Endothelial cell of umbilical vein (primary cell): ENCODE data around the gene MAP2K7. TPM values are rescaled to one million over a fixed set of nuclear protein-coding genes. Genes with fewer than 3 reads are reported as not detected.

Experiments
- BruUV-seq: library from RNA; stranded (reverse); fragments of 400-500 nt; replicated peaks from 2 replicates; lab custom pipeline; 2021; lab: Mats Ljungman, UMichigan
- CTCF ChIA-PET: fragments of 300-600, 350-600 bp; sonication (Branson Sonifier 250); formaldehyde crosslinking; loops from one replicate; lab custom pipeline; 2021; ENCODE audit warnings: antibody characterized with exemption, inconsistent platforms; lab: Charles Lee
- POLR2A ChIA-PET: fragments of 300-600, 350-600 bp; sonication (Branson Sonifier 250); formaldehyde crosslinking; loops from one replicate; lab custom pipeline; 2021; ENCODE audit warnings: antibody characterized with exemption, inconsistent platforms; lab: Charles Lee
- DNase-seq: peaks from one replicate; pipeline ENCODE4 v3.0.0-alpha.2; 2011; ENCODE audit warnings: low read depth, low spot score
- FAIRE-seq: peaks from 2 replicates; lab custom pipeline; 2011; peaks lifted over from hg19 to GRCh38; lab: Jason Lieb, UNC
- H2AFZ ChIP-seq: 2 replicates; pipeline ENCODE4 v1.6.0; 2012; ENCODE audit warnings: low read depth, low read length, control low read depth, inconsistent platforms
- H3K27ac ChIP-seq: 2 replicates; pipeline ENCODE4 v1.5.1; 2011; ENCODE audit warnings: low read depth, mild to moderate bottlenecking, control low read depth, low read length, moderate library complexity; ENCODE audit not compliant: insufficient read depth
- H3K27me3 ChIP-seq, 2 experiments: 2 replicates each; pipeline versions ENCODE4 v1.6.0 to v1.6.1; 2011; ENCODE audit warnings: low read length in 2 of 2, mixed read lengths in 1 of 2; ENCODE audit not compliant: control insufficient read depth in 2 of 2, insufficient read depth in 2 of 2
- H3K36me3 ChIP-seq, 2 experiments: 2 replicates in 1 of 2; 3 replicates in 1 of 2; pipeline ENCODE4 v1.5.1; 2011; ENCODE audit warnings: low read length in 2 of 2, mild to moderate bottlenecking in 1 of 2, moderate library complexity in 1 of 2; ENCODE audit not compliant: control insufficient read depth in 2 of 2, insufficient read depth in 2 of 2; ENCODE audit errors: extremely low read depth in 1 of 2
- H3K4me1 ChIP-seq: 3 replicates; pipeline ENCODE4 v1.5.1; 2011; ENCODE audit warnings: mild to moderate bottlenecking, low read length; ENCODE audit not compliant: control insufficient read depth, insufficient read depth; ENCODE audit errors: extremely low read depth
- H3K4me2 ChIP-seq: 2 replicates; pipeline ENCODE4 v1.6.1; 2011; ENCODE audit warnings: low read length, control low read depth, mixed read lengths; ENCODE audit not compliant: insufficient read depth
- H3K4me3 ChIP-seq, 3 experiments: fragments of 200-600 bp in 1 of 3; sonication (generic), shearing (Covaris generic) in 1 of 3; replicated peaks in 1 of 3; 2 replicates each; pipeline ENCODE4 v1.5.1; 2011 to 2016; ENCODE audit warnings: control low read depth in 3 of 3, low read length in 3 of 3, mild to moderate bottlenecking in 2 of 3, inconsistent platforms in 1 of 3, low read depth in 1 of 3, moderate library complexity in 1 of 3; ENCODE audit not compliant: insufficient read depth in 1 of 3
- H3K79me2 ChIP-seq: 2 replicates; pipeline ENCODE4 v1.6.0; 2012; ENCODE audit warnings: low read length, inconsistent platforms; ENCODE audit not compliant: control insufficient read depth, insufficient read depth
- H3K9ac ChIP-seq: replicated peaks from 2 replicates; pipeline ENCODE3; 2011; ENCODE audit warnings: low read length, control low read depth; ENCODE audit not compliant: insufficient read depth; ENCODE audit errors: extremely low read depth
- H3K9me1 ChIP-seq: replicated peaks from 3 replicates; pipeline ENCODE4 v1.6.0; 2011; ENCODE audit warnings: mild to moderate bottlenecking, low read length; ENCODE audit not compliant: control insufficient read depth, insufficient read depth; ENCODE audit errors: extremely low read depth
- H3K9me3 ChIP-seq: replicated peaks from 2 replicates; pipeline ENCODE4 v1.5.1; 2012; ENCODE audit warnings: low read length, inconsistent platforms; ENCODE audit not compliant: control insufficient read depth, insufficient read depth
- H4K20me1 ChIP-seq: replicated peaks from 2 replicates; pipeline ENCODE3; 2011; ENCODE audit warnings: mild to moderate bottlenecking, low read length; ENCODE audit not compliant: control insufficient read depth, insufficient read depth; ENCODE audit errors: extremely low read depth
- EZH2 ChIP-seq: IDR thresholded peaks from 2 replicates; pipeline ENCODE4 v1.6.1; 2012; ENCODE audit warnings: borderline replicate concordance, low read depth, mild to moderate bottlenecking, moderate library complexity, low read length, inconsistent platforms; ENCODE audit not compliant: severe bottlenecking
- FOS ChIP-seq: IDR thresholded peaks from 2 replicates; pipeline ENCODE4 v1.6.1; 2011; ENCODE audit warnings: mild to moderate bottlenecking, low read length, moderate library complexity, borderline replicate concordance; ENCODE audit not compliant: insufficient read depth
- MYC ChIP-seq: IDR thresholded peaks from one replicate; pipeline ENCODE4 v1.6.1; 2011; ENCODE audit warnings: mild to moderate bottlenecking, low read depth, low read length
- POLR2A ChIP-seq: IDR thresholded peaks from 2 replicates; pipeline ENCODE4 v1.6.1; 2012; ENCODE audit warnings: low read depth, mild to moderate bottlenecking, control low read depth, low read length
- dilution Hi-C: fragments of 300-500 bp; cut with MboI; formaldehyde crosslinking; loops from one replicate; pipeline ENCODE4 v1.15.0; 2019; ENCODE audit warnings: low sequenced_read_pairs; ENCODE audit not compliant: extremely low pct_ligation_motif_present
- intact Hi-C: fragments of 100-400 bp; cut with micrococcal nuclease; formaldehyde crosslinking; loops from one replicate; pipeline ENCODE4 v1.10.0; 2022
- polyA plus RNA-seq, 4 experiments: library from polyadenylated mRNA; depleted of rRNA in 3 of 4; stranded (reverse) in 3 of 4; unstranded in 1 of 4; fragments of >200 nt; gene quantifications; 2 replicates each; pipeline versions ENCODE4 v1.2.1 to v1.2.3, GENCODE V29; 2011 to 2012; ENCODE audit warnings: missing spikeins in 1 of 4
- total RNA-seq: library from RNA; stranded (reverse); gene quantifications from 2 replicates; pipeline ENCODE4 v1.2.3, GENCODE V29; 2021
- TF ChIP-seq, protein P1 (sequence below): IDR thresholded peaks from 2 replicates; pipeline ENCODE4 v1.6.1; 2011; ENCODE audit not compliant: insufficient read depth, insufficient read length

The MAP2K7 gene
- total and polyA plus RNA-seq, 2 donors (not counting 3 experiments of a cell fraction or from before 2014, with no cell fraction given) = 13.8 to 36.0 TPM

DNA sequence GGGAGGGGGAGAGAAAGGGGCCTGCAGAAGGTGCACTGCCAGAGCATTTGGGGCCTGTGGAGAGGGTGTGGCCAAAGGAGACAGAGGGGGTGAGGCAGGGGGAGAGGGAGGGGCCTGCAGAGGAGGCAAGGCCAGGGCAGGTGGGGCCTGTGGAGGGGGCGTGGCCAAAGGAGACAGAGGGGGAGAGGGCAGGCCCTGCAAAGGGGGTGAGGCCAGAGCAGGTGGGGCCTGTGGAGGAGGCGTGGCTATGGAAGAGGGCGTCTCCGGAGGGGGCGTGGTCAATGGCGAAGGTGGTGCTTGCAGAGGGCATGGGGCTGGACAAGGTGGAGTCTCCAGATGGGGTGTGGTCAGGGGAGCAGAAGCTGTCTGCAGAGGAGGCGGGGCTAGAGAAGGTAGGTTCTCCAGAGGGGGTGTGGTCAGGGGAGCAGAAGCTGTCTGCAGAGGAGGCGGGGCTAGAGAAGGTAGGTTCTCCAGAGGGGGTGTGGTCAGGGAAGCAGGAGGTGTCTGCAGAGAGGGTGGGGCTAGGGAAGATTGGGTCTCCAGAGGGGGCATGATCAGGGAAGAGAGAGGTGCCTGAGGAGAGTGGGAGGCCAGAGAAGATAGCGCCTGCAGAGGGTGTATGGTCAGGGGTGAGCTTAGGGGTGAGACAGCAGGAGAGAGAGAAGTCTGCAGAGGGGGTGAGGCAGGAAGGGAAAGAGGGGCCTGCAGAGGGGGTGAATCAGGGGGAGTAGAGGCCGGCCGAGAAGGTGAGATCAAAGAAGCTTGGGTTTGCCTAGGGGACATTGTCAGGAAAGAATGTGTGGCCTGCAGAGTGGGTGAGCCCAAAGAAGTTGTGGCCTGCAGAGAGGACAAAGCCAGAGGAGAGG, 32.9 kb upstream of the MAP2K7 start:
- Histone ChIP-seq H2AFZ (no peak overlapping the region), H3K9me1 (no peaks in the 10 kb centered on the region), H4K20me1 (no peaks in the 10 kb centered on the region), H3K4me1 (peaks cover 7% of the 10 kb centered on the region), H3K79me2 (no peaks in the 10 kb centered on the region), H3K36me3 (no peaks in the 10 kb centered on the region), H3K27me3 (peaks cover 14 to 24% of the 10 kb centered on the region in 2 experiments), H3K9ac (no peak overlapping the region), H3K9me3 (no peaks in the 10 kb centered on the region), H3K4me3 (no peak overlapping the region), H3K4me2 (no peak overlapping the region), H3K27ac (no peak overlapping the region)
- TF ChIP-seq MYC (no peak), POLR2A (no peak), EZH2 (no peak), FOS (no peak)
- TF ChIP-seq, protein P1, sequence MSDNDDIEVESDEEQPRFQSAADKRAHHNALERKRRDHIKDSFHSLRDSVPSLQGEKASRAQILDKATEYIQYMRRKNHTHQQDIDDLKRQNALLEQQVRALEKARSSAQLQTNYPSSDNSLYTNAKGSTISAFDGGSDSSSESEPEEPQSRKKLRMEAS = no peak
- dilution Hi-C loops (no loop called here), intact Hi-C loops (loop anchor here (2.0 to 5.0 kb wide), 2 partner anchors 39 to 50 kb away; partner anchors contain the start of genes EVI5L and SNAPC2)
- BruUV-seq = no TSS peak
- CTCF ChIA-PET = interaction anchor here (0.9 kb wide), 1 partner anchor 9 kb away, joined by 3 read pairs; no protein-coding TSS in a partner anchor
- DNase-seq (peak; percentile 33), FAIRE-seq (no peak)
- POLR2A ChIA-PET = no interaction called here
